ENCODE results near the gene BABAM2. TPM values are rescaled to one million over a fixed set of nuclear protein-coding genes. Genes with fewer than 3 reads are reported as not detected.

Gene BABAM2
- total RNA-seq, 2 donors from 2014 or later: 44.8 to 46.0 TPM

GRCh38 chr2:28377195-28377816 lies 486.8 kb downstream of the BABAM2 start:
- no peak for DNase-seq

GRCh38 chr2:28377984-28378678 lies 487.6 kb downstream of the BABAM2 start:
- no peaks in the 10 kb centered on the region for H3K9me3 ChIP-seq (ENCODE audit: control insufficient read depth, low read length, poor library complexity, severe bottlenecking)
- no peak overlapping the region for H3K4me3 Mint-ChIP-seq
- ATAC-seq (no peak), DNase-seq (no peak)
- H3K36me3 Mint-ChIP-seq (ENCODE audit: low read depth): no peaks in the 10 kb centered on the region
- H3K27ac Mint-ChIP-seq: no peak overlapping the region
- H3K27me3 Mint-ChIP-seq: no peaks in the 10 kb centered on the region
- peaks cover 25% of the 10 kb centered on the region for H3K4me1 Mint-ChIP-seq

More at GRCh38 chr2:28377195-28377816, 486.8 kb downstream of the BABAM2 start:
- H3K27ac Mint-ChIP-seq: no peak overlapping the region
- H3K4me3 Mint-ChIP-seq: no peak overlapping the region
- ATAC-seq: no peak
- no peaks in the 10 kb centered on the region for H3K36me3 Mint-ChIP-seq (ENCODE audit: low read depth)
- peaks cover 25% of the 10 kb centered on the region for H3K4me1 Mint-ChIP-seq
- H3K9me3 ChIP-seq (ENCODE audit: control insufficient read depth, low read length, poor library complexity, severe bottlenecking): no peaks in the 10 kb centered on the region
- no peaks in the 10 kb centered on the region for H3K27me3 Mint-ChIP-seq

DNA sequence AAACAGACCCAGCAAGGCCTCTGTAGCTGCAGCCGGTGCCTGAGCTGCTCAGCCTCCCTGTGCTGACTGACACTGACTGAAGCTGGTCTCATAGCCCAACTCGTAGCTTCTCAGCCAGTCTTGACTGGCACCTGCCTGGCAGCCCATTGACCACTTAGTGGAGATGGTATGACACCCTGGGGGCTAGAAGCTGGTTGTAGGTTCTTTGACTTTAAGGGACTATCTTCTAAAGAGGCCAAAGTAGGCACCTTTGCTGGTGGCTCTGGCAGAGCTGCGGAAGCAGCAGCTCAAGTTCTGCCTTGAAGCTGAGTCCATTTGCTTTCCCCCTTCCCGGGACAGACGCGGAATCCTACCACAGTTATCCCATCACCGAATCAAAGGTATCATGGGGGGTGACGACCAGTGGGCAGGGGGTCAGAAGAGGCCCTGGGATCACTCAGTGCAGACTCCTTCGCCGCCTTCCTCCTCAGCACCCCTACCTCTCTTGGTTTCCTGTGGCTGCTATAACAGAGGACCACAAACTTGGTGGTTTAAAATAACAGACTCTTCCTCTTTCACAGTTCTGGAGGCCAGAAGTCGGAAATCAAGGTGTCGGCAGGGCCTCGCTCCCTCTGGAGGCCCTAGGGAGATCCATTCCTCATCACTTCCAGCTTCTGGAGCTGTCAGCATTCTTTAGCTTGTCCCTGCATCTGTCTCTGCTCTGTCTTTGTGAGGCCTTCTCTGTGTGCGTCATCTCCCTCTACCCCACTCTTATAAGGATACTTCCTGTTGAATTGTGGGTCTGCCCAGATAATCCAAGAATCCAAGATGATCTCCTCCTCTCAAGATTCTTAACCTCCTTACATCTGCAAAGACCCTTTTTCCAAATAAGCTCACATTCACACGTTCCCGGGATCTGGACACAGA lies 488.4 kb downstream of the BABAM2 start:
- Mint-ChIP-seq H3K27me3 (no peaks in the 10 kb centered on the region), H3K36me3 (ENCODE audit: low read depth) (no peaks in the 10 kb centered on the region), H3K27ac (peak overlapping the region; percentile 67), H3K4me3 (peak overlapping the region; percentile 67), H3K4me1 (peaks cover 21% of the 10 kb centered on the region)
- no peaks in the 10 kb centered on the region for H3K9me3 ChIP-seq (ENCODE audit: control insufficient read depth, low read length, poor library complexity, severe bottlenecking)
- no peak for DNase-seq
- ATAC-seq: peak; percentile 44

- H3K4me1 Mint-ChIP-seq: peaks cover 20% of the 10 kb centered on the region
- H3K27ac Mint-ChIP-seq: no peak overlapping the region
- ATAC-seq (no peak), DNase-seq (no peak)
- H3K9me3 ChIP-seq (ENCODE audit: control insufficient read depth, low read length, poor library complexity, severe bottlenecking): no peaks in the 10 kb centered on the region
- no peak overlapping the region for H3K4me3 Mint-ChIP-seq
- H3K36me3 Mint-ChIP-seq (ENCODE audit: low read depth): no peaks in the 10 kb centered on the region
- H3K27me3 Mint-ChIP-seq: no peaks in the 10 kb centered on the region
Measured at GRCh38 chr2:28380219-28380618, 489.7 kb downstream of the BABAM2 start.

- ATAC-seq (no peak), DNase-seq (no peak)
- Mint-ChIP-seq H3K4me1 (peaks cover 16% of the 10 kb centered on the region), H3K36me3 (ENCODE audit: low read depth) (no peaks in the 10 kb centered on the region), H3K27ac (peak overlapping the region; percentile 27), H3K27me3 (no peaks in the 10 kb centered on the region), H3K4me3 (no peak overlapping the region)
- no peaks in the 10 kb centered on the region for H3K9me3 ChIP-seq (ENCODE audit: control insufficient read depth, low read length, poor library complexity, severe bottlenecking)
Measured at GRCh38 chr2:28381225-28382180, 491.0 kb downstream of the BABAM2 start.

DNA sequence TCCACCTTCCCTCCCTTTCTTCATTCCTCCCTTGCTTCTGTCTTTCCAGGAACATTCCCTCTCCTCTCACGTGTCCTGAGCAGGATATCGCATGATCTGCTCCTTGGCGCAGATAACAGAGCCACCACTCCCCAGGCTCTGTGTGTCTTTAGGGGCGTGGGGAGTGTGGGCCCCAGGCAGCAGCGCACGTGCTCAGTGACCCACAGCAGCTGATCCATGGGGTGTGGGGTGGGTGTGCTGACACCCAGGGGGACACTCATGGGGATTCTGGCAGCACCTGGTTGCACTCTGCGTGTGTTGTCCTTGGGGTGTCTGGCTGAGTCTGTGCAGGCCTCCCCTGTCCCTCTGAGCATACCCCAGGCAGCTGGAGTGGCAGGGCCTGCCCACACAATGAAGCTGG lies 492.2 kb downstream of the BABAM2 start:
- Mint-ChIP-seq H3K27me3 (no peaks in the 10 kb centered on the region), H3K27ac (no peak overlapping the region), H3K4me1 (peaks cover 16% of the 10 kb centered on the region), H3K4me3 (no peak overlapping the region), H3K36me3 (ENCODE audit: low read depth) (no peaks in the 10 kb centered on the region)
- H3K9me3 ChIP-seq (ENCODE audit: control insufficient read depth, low read length, poor library complexity, severe bottlenecking): no peaks in the 10 kb centered on the region
- ATAC-seq (no peak), DNase-seq (no peak)

DNA sequence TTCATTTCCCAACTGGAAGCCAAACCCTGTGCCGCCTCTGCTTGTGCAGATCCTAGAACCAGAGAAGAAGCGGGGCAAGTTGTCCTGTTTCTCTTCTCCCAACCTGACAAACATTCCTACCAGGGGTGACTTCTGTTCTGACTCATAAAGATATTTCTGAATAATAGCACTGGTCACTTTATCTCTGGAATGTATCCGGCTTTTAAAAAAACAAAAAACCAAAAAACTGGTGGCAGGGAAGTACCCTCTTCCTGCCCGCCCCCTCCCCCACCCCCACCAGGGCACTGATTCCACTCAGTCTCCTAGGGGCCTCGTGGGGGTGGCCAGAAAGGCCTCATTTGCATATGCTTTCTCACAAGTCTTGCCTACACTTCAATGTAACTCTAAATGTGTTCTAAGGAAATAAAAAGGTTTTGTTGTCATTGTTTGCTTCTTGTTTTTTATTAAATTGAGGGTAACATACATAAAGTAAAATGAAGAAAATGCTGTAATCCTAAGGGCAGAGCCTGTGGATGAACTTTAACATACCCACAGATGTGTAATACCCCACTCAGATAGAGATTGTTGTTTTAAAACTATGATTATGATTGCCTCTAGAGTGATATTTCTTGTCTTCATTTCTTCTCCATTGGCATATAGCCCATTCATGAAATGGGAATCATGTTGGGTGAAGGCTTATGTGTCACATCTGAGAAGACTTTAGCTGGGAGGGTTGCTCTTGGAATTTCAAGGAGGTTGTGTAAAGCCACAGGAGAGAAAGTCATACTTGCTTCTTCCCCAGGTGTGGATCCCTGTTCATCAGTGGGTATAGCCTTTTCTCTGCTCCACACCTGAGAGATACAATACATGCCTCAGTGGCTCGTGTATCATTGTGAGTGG lies 496.8 kb downstream of the BABAM2 start:
- H3K27me3 Mint-ChIP-seq: no peaks in the 10 kb centered on the region
- H3K4me3 Mint-ChIP-seq: no peak overlapping the region

More for the DNA sequence above, 496.8 kb downstream of the BABAM2 start:
- no peaks in the 10 kb centered on the region for H3K9me3 ChIP-seq (ENCODE audit: control insufficient read depth, low read length, poor library complexity, severe bottlenecking)
- H3K27ac Mint-ChIP-seq: no peak overlapping the region
- DNase-seq: no peak
- no peak for ATAC-seq
- peaks cover 20% of the 10 kb centered on the region for H3K4me1 Mint-ChIP-seq
- no peaks in the 10 kb centered on the region for H3K36me3 Mint-ChIP-seq (ENCODE audit: low read depth)

Other genes with a start within 250 kb of the BABAM2 start
- gene SUPT7L, start 227.1 kb upstream of the BABAM2 start, total RNA-seq: 10 to 100 TPM; 48.8 to 51.1 TPM
- 10 to 100 TPM; 18.2 to 18.7 TPM for gene SLC4A1AP, start 226.8 kb upstream of the BABAM2 start, total RNA-seq
- gene MRPL33, start 119.0 kb upstream of the BABAM2 start, total RNA-seq: 10 to 100 TPM; 24.6 to 38.9 TPM
- gene RBKS, start 342 bp upstream of the BABAM2 start, total RNA-seq: 1 to 10 TPM; 7.0 to 8.2 TPM

Data from T-helper 17 cell (primary cell).